Measurements from ENCODE around the gene POLR3G.

GRCh38 chr5:90480699-90481098, 6.0 kb downstream of the POLR3G start:
- no peak for TF ChIP-seq POLR2A (IDR thresholded peaks at IDR 0.05)
- TF ChIP-seq POLR2AphosphoS5 (IDR thresholded peaks at IDR 0.05) = no peak
